Adrenal gland (tissue), 12 donors: ENCODE data around the gene HADHA. TPM values are rescaled to one million over a fixed set of nuclear protein-coding genes. Genes with fewer than 3 reads are reported as not detected.
"Not testable (repeated sequence)": the region's sequence is repeated elsewhere in the genome, so short reads cannot be mapped to it uniquely, and the experiment has no call there.

Experiments used
- DNase-seq, 7 donors: peaks; one replicate each; pipeline ENCODE4 v3.0.0-alpha.2; 2019 to 2020
- H3K27ac ChIP-seq, 5 donors: fragments of 200-600 bp; sonication (generic) in 4 of 5; 1 replicate in 3 of 5; 2 replicates in 2 of 5; pipeline versions ENCODE4 v1.5.1 to v1.8.0; 2016 to 2020; ENCODE audit warnings: mild to moderate bottlenecking in 1 of 5
- H3K27me3 ChIP-seq: fragments of 200-600 bp; 2 replicates; pipeline ENCODE4 v1.8.0; 2021
- H3K36me3 ChIP-seq, 2 donors: fragments of 200-600 bp; replicated peaks in 1 of 2; 1 replicate in 1 of 2; 2 replicates in 1 of 2; pipeline versions ENCODE4 v1.5.1 to v1.8.0; 2018 to 2022
- H3K4me1 ChIP-seq, 2 donors: fragments of 200-600 bp; replicated peaks in 1 of 2; 1 replicate in 1 of 2; 2 replicates in 1 of 2; pipeline versions ENCODE4 v1.5.1 to v1.8.0; 2018 to 2021
- H3K4me3 ChIP-seq, 4 donors: fragments of 200-600 bp; sonication (generic) in 3 of 4; one replicate each; pipeline ENCODE4 v1.5.1; 2016 to 2018
- H3K9me3 ChIP-seq, 3 donors: fragments of 200-600 bp; sonication (generic) in 1 of 3; replicated peaks in 1 of 3; 1 replicate in 2 of 3; 2 replicates in 1 of 3; pipeline versions ENCODE4 v1.5.1 to v1.8.0; 2016 to 2021
- POLR2A ChIP-seq, 2 donors: fragments of 450-650 bp; IDR thresholded peaks; one replicate each; pipeline ENCODE4 v1.6.1; 2017; ENCODE audit warnings: antibody characterized with exemption in 2 of 2, mild to moderate bottlenecking in 2 of 2, moderate library complexity in 1 of 2
- WGBS, 4 donors: extraction: QIAGEN DNeasy Blood & Tissue Kit in 2 of 4; methylation state at CpG; one replicate each; pipeline versions ENCODE4 v1.1.5 to v1.1.7; 2013 to 2017; 5-methylcytosine and 5-hydroxymethylcytosine counted together
- intact Hi-C, 2 donors: fragments of 100-400 bp; cut with DNase I; formaldehyde crosslinking; loops; one replicate each; pipeline versions ENCODE4 v1.14.1 to v1.15.0; 2022 to 2023
- polyA plus RNA-seq, 3 donors: library from polyadenylated mRNA; stranded (reverse); fragments of 200-250 nt in 2 of 3; fragments of 350-450 nt in 1 of 3; fragmentation: Illumina TruSeq in 1 of 3; extraction: RNeasy Lipid Tissue Mini Kit (QIAGEN cat#74804) in 1 of 3; gene quantifications; one replicate each; pipeline ENCODE4 v1.2.3, GENCODE V29; 2013 to 2014
- total RNA-seq, 9 donors: library from RNA; depleted of rRNA in 4 of 9; stranded (reverse); fragments of >200 nt in 4 of 9; fragments of 120-200 nt in 1 of 9; fragmentation: NEBNext Ultra II Directional in 1 of 9; extraction: Animal tissue kit (Norgen Biotek cat#: 25700) in 1 of 9; gene quantifications; one replicate each; pipeline versions ENCODE4 v1.1.0 to v1.2.4, GENCODE V29; 2013 to 2023
- TF ChIP-seq, protein P1 (sequence below), 6 experiments: fragments of 450-650 bp in 4 of 6; fragments of 200-600 bp in 2 of 6; sonication (generic) in 1 of 6; IDR thresholded peaks; 1 replicate in 5 of 6; 2 replicates in 1 of 6; pipeline versions ENCODE4 v1.5.1 to v1.8.0; 2016 to 2021; ENCODE audit warnings: antibody characterized with exemption in 6 of 6, mild to moderate bottlenecking in 2 of 6, moderate library complexity in 1 of 6
- donor health status: healthy with polysubstance abuse.
- donor health status: Bipolar disorder and iron deficiency.
- donor health status: DM: yes; HTN: yes; CAD: no.
- donor health status: DM: no; HTN: no; CAD: no.
- donor health status: DM: no; HTN: no; CAD: no.
- donor health status: DM: yes; HTN: yes; CAD: no.

HADHA gene
- total and polyA plus RNA-seq, 12 donors = 43.8 to 353 (median 210) TPM

DNA sequence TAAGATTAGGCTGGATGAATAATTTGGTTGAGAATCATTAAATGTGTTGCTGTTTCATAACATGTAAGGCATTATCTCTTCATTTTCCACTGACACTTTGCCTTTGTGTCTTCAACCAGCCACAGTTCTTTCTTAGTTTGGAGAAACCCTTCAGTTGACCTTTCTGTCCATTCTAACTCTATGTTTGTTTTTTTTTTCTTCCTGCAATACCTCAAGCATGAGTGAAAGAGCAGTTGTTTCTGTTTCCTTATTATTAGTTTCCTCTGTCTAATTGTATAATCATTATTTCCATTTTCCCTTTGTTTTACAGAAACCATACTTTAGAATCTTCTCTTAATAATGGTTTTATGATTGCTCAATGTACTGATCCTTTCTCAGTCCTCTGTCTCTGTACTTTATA is 25.9 kb upstream of the HADHA start:
- H3K4me3 ChIP-seq = no peak overlapping the region
- no peak for TF ChIP-seq POLR2A (IDR thresholded peaks at IDR 0.05)
- TF ChIP-seq, protein P1, sequence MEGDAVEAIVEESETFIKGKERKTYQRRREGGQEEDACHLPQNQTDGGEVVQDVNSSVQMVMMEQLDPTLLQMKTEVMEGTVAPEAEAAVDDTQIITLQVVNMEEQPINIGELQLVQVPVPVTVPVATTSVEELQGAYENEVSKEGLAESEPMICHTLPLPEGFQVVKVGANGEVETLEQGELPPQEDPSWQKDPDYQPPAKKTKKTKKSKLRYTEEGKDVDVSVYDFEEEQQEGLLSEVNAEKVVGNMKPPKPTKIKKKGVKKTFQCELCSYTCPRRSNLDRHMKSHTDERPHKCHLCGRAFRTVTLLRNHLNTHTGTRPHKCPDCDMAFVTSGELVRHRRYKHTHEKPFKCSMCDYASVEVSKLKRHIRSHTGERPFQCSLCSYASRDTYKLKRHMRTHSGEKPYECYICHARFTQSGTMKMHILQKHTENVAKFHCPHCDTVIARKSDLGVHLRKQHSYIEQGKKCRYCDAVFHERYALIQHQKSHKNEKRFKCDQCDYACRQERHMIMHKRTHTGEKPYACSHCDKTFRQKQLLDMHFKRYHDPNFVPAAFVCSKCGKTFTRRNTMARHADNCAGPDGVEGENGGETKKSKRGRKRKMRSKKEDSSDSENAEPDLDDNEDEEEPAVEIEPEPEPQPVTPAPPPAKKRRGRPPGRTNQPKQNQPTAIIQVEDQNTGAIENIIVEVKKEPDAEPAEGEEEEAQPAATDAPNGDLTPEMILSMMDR (IDR thresholded peaks at IDR 0.05) = no peak
- no peaks in the 10 kb centered on the region for H3K36me3 ChIP-seq
- H3K27me3 ChIP-seq = no peaks in the 10 kb centered on the region
- intact Hi-C loops = no loop called here
- H3K27ac ChIP-seq = peak overlapping the region in 2 of 5 donors; percentile 55 to 73
- DNase-seq = no peak
- H3K4me1 ChIP-seq = peaks cover 12 to 57% of the 10 kb centered on the region in 2 donors
- H3K9me3 ChIP-seq = no peaks in the 10 kb centered on the region

DNA sequence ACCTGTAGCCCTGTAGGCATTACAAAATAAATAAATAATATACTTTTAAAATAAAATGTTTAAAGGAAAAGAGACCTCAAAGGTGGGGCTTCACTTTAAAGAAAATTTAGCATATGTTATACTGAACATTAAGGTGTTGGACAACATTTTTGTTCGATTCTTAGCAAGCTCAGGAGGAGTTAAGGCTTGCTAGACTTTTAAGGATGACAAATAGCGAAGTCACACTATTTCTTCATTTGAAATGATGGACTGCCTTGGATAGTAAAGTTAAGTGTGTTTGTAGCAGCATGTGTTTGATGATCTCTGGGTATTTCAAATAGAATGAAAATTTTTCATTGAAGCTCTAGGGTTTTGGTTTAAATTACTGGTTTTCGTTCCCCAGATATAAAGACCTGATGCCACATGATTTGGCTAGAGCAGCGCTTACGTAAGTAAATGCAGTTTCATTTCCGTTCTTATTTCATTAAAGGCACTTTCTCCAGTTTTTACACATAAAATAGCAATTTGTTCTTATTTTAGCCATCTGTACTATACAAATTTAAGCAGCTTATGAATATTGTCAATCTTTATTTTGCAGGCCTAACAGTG is 25.2 kb upstream of the HADHA start:
- DNase-seq = no peak
- Histone ChIP-seq H3K9me3 (no peaks in the 10 kb centered on the region), H3K4me3 (no peak overlapping the region), H3K36me3 (peaks cover 0 to 3% of the 10 kb centered on the region in 2 donors), H3K27me3 (no peaks in the 10 kb centered on the region), H3K27ac (peak overlapping the region in 3 of 5 donors; percentile 10 to 73 (median 55)), H3K4me1 (peaks cover 9 to 50% of the 10 kb centered on the region in 2 donors)
- TF ChIP-seq, protein P1 (IDR thresholded peaks at IDR 0.05) = no peak
- TF ChIP-seq POLR2A (IDR thresholded peaks at IDR 0.05) = no peak
- intact Hi-C loops = no loop called here
- WGBS, 4 donors = 86 to 90% (median 87%) methylated on average over 6 of the region's 6 CpGs

DNA sequence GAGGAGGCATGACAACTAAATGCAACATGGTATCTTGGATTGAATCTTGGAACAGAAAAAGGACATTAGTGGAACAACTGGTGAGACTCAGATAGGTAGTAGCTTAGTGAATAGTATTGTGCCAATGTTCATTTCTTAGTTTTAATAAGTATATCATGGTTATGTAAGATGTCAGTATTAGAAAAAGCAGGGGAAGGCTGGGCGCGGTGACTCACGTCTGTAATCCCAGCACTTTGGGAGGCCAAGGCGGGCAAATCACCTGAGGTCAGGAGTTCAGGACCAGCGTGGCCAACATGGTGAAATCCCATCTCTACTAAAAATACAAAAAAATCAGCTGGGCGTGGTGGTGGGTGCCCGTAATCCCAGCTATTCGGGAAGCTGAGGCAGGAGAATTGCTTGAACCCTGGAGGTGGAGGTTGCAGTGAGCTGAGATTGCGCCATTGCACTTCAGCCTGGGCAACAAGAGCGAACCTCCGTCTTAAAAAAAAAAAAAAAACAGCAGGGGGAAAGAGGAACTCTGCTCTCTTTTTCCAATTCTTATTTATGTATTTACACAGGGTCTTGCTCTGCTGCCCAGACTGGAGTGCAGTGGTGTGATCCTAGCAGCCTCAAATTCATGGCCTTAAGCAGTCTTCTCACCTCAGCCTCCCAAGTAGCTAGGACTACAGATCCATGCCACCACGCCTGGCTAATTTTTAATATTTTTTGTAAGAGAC is 24.4 kb upstream of the HADHA start:
- 63 to 67% (median 67%) methylated on average over 12 of the region's 12 CpGs for WGBS, 4 donors
- H3K9me3 ChIP-seq, H3K4me3 ChIP-seq, H3K27me3 ChIP-seq, intact Hi-C loops: not testable (repeated sequence)
- Histone ChIP-seq H3K36me3 (peaks cover 0 to 11% of the 10 kb centered on the region in 2 donors), H3K27ac (peak overlapping the region; percentile 10 to 74 (median 57)), H3K4me1 (peaks cover 5 to 43% of the 10 kb centered on the region in 2 donors)
- peak in 6 of 7 donors; percentile 38 to 64 (median 51) for DNase-seq

DNA sequence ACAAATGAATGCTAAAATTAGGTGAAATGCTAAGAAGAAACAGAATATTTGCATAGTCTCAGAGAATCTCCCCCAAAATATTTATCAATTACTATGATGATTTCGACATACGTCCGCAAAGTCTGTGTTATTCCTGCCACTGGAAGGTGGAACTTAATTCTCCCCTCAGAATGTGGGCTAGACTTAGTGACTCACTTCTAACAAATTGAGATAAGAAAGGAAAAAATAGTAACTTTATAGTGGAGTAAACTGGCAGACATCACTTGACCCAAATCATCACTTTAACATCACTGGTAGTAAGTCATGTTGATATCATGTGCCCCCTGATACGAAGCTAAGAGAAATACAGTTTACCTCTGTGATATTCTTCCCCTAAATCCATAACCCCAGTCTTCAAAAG is 23.8 kb upstream of the HADHA start:
- H3K36me3 ChIP-seq = peaks cover 0 to 11% of the 10 kb centered on the region in 2 donors
- no peak for DNase-seq
- TF ChIP-seq, protein P1 (IDR thresholded peaks at IDR 0.05) = no peak
- no peak for TF ChIP-seq POLR2A (IDR thresholded peaks at IDR 0.05)
- peaks cover under 1 to 36% of the 10 kb centered on the region in 2 donors for H3K4me1 ChIP-seq
- H3K27ac ChIP-seq = peak overlapping the region; percentile 10 to 74 (median 57)
- intact Hi-C loops = no loop called here
- no peaks in the 10 kb centered on the region for H3K9me3 ChIP-seq
- 41 to 59% (median 51%) methylated on average over 4 of the region's 4 CpGs for WGBS, 4 donors
- no peak overlapping the region for H3K4me3 ChIP-seq
- H3K27me3 ChIP-seq = no peaks in the 10 kb centered on the region

DNA sequence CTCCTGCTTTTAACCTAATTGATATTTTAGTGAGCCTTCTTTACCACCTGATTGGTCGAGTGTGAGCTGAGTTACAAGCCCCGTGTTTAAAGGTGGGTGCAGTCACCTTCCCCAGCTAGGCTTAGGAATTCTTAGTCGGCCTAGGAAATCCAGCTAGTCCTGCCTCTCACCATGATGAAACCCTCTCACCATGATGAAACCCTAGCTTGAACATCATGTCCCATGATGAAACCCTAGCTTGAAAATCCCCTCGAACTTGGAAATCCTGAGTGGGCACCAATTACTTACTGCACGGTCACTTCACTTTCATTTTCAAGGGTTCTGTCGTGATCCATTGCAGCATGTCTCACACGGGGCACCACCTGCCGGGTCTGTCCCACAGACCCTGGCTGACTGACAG is 14.4 kb upstream of the HADHA start:
- H3K4me3 ChIP-seq, H3K27ac ChIP-seq, H3K27me3 ChIP-seq, DNase-seq, intact Hi-C loops, H3K9me3 ChIP-seq: not testable (repeated sequence)
- Histone ChIP-seq H3K36me3 (peaks cover 0 to 18% of the 10 kb centered on the region in 2 donors), H3K4me1 (peaks cover 17% of the 10 kb centered on the region in 2 donors)
- WGBS, 4 donors = 92 to 96% (median 93%) methylated on average over 8 of the region's 8 CpGs
